RWPE2 (cell line): ENCODE data around the gene PTPRM.
A peak's percentile ranks its signal among the peaks of the same experiment; 100 is the strongest.

ENCODE experiments used
- ATAC-seq: fragments of 200-7000 bp; cut with Tn5 transposase; 3 replicates; pipeline ENCODE4 v1.9.1; 2021; ENCODE audit warnings: low read depth
- DNase-seq: peaks from one replicate; pipeline ENCODE4 v3.0.0-alpha.2; 2020; ENCODE audit warnings: low spot score
- H3K27ac ChIP-seq: fragments of 450-650 bp; 2 replicates; pipeline ENCODE4 v1.5.1; 2017; ENCODE audit warnings: mild to moderate bottlenecking; ENCODE audit not compliant: poor library complexity, severe bottlenecking
- H3K27me3 ChIP-seq: fragments of 250-450 bp; sonication (Bioruptor Pico); 2 replicates; pipeline ENCODE4 v1.5.1; 2021; ENCODE audit warnings: mild to moderate bottlenecking, moderate library complexity; ENCODE audit not compliant: insufficient read depth, poor library complexity, severe bottlenecking
- H3K36me3 ChIP-seq: fragments of 250-450 bp; sonication (Bioruptor Pico); 2 replicates; pipeline ENCODE4 v1.5.1; 2020; ENCODE audit warnings: low read depth, mild to moderate bottlenecking, moderate library complexity
- H3K4me1 ChIP-seq: fragments of 250-450 bp; sonication (Bioruptor Pico); 2 replicates; pipeline ENCODE4 v1.5.1; 2021; ENCODE audit warnings: mild to moderate bottlenecking, moderate library complexity; ENCODE audit not compliant: insufficient read depth, poor library complexity, severe bottlenecking
- H3K4me3 ChIP-seq: fragments of 250-450 bp; sonication (Bioruptor Pico); 2 replicates; pipeline ENCODE4 v1.5.1; 2021; ENCODE audit warnings: mild to moderate bottlenecking, moderate library complexity; ENCODE audit not compliant: severe bottlenecking
- H3K9me3 ChIP-seq: fragments of 250-450 bp; sonication (Bioruptor Pico); 2 replicates; pipeline ENCODE4 v1.5.1; 2021; ENCODE audit warnings: mild to moderate bottlenecking, moderate library complexity; ENCODE audit not compliant: severe bottlenecking
- CTCF ChIP-seq: fragments of 450-650 bp; IDR thresholded peaks from one replicate; pipeline ENCODE4 v1.5.1; 2017; ENCODE audit warnings: mild to moderate bottlenecking, moderate library complexity; ENCODE audit not compliant: poor library complexity, severe bottlenecking

PTPRM gene

GRCh38 chr18:8389391-8390340, 822.5 kb downstream of the PTPRM start:
- no peaks in the 10 kb centered on the region for H3K9me3 ChIP-seq
- TF ChIP-seq CTCF: peak; percentile 83
- ATAC-seq (peak; percentile 82), DNase-seq (no peak)
- no peak overlapping the region for H3K4me3 ChIP-seq
- H3K4me1 ChIP-seq: no peaks in the 10 kb centered on the region
- no peaks in the 10 kb centered on the region for H3K27me3 ChIP-seq
- no peak overlapping the region for H3K27ac ChIP-seq
- no peaks in the 10 kb centered on the region; the same call in none of the 2 replicates for H3K36me3 ChIP-seq

- DNase-seq (no peak), ATAC-seq (no peak)
- H3K4me3 ChIP-seq: no peak overlapping the region
- no peak overlapping the region for H3K27ac ChIP-seq
- no peak for TF ChIP-seq CTCF
- H3K9me3 ChIP-seq: no peaks in the 10 kb centered on the region
- no peaks in the 10 kb centered on the region for H3K27me3 ChIP-seq
- H3K36me3 ChIP-seq: no peaks in the 10 kb centered on the region; the same call in none of the 2 replicates
- H3K4me1 ChIP-seq: no peaks in the 10 kb centered on the region
Measured at GRCh38 chr18:8391068-8391467, 824.0 kb downstream of the PTPRM start.

- DNase-seq: no peak
- H3K9me3 ChIP-seq: no peaks in the 10 kb centered on the region
- no peaks in the 10 kb centered on the region; the same call in none of the 2 replicates for H3K36me3 ChIP-seq
- ATAC-seq: no peak
- H3K27me3 ChIP-seq: no peaks in the 10 kb centered on the region
- no peaks in the 10 kb centered on the region for H3K4me1 ChIP-seq
- no peak overlapping the region for H3K27ac ChIP-seq
- TF ChIP-seq CTCF: no peak
- no peak overlapping the region for H3K4me3 ChIP-seq
Measured at GRCh38 chr18:8396254-8396653, 829.1 kb downstream of the PTPRM start.

- Histone ChIP-seq H3K4me3 (no peak overlapping the region), H3K9me3 (no peaks in the 10 kb centered on the region), H3K27ac (no peak overlapping the region), H3K4me1 (no peaks in the 10 kb centered on the region), H3K27me3 (no peaks in the 10 kb centered on the region), H3K36me3 (no peaks in the 10 kb centered on the region; the same call in 1 of the 2 replicates)
- no peak for TF ChIP-seq CTCF
- no peak for DNase-seq
- no peak for ATAC-seq
Measured at GRCh38 chr18:8397034-8397433, 829.9 kb downstream of the PTPRM start.

GRCh38 chr18:8399138-8399537, 832.0 kb downstream of the PTPRM start:
- no peak for TF ChIP-seq CTCF
- ATAC-seq: no peak
- H3K27me3 ChIP-seq: no peaks in the 10 kb centered on the region
- no peaks in the 10 kb centered on the region; the same call in 1 of the 2 replicates for H3K36me3 ChIP-seq
- DNase-seq: no peak
- no peaks in the 10 kb centered on the region for H3K9me3 ChIP-seq
- H3K4me1 ChIP-seq: no peaks in the 10 kb centered on the region
- no peak overlapping the region for H3K27ac ChIP-seq
- no peak overlapping the region for H3K4me3 ChIP-seq
